Liver (tissue), 3 donors: Measurements from ENCODE around the gene PPP2R2C.

Experiments
- FOXA1 ChIP-seq: IDR thresholded peaks from 2 replicates; pipeline ENCODE4 v1.6.1; 2016; ENCODE audit warnings: antibody characterized with exemption
- GABPA ChIP-seq, 2 donors: IDR thresholded peaks in 1 of 2; conservative IDR thresholded peaks in 1 of 2; 2 replicates each; pipeline ENCODE4 v1.6.1; 2016; ENCODE audit warnings: antibody characterized with exemption in 2 of 2, mild to moderate bottlenecking in 1 of 2, moderate library complexity in 1 of 2
- HNF4A ChIP-seq, 2 donors: conservative IDR thresholded peaks; 2 replicates each; pipeline ENCODE4 v1.6.1; 2016; ENCODE audit warnings: antibody characterized with exemption in 2 of 2, mild to moderate bottlenecking in 2 of 2
- NR2F2 ChIP-seq: IDR thresholded peaks from 2 replicates; pipeline ENCODE4 v1.6.1; 2016; ENCODE audit warnings: antibody characterized with exemption
- RAD21 ChIP-seq, 2 donors: IDR thresholded peaks; 2 replicates each; pipeline ENCODE4 v1.6.1; 2016; ENCODE audit warnings: antibody characterized with exemption in 2 of 2, mild to moderate bottlenecking in 2 of 2
- SP1 ChIP-seq: IDR thresholded peaks from 2 replicates; pipeline ENCODE4 v1.6.1; 2018; ENCODE audit warnings: antibody characterized with exemption, mild to moderate bottlenecking
- TAF1 ChIP-seq: conservative IDR thresholded peaks from 2 replicates; pipeline ENCODE4 v1.6.1; 2016; ENCODE audit warnings: antibody characterized with exemption, mild to moderate bottlenecking
- TF ChIP-seq, protein P1 (sequence below): fragments of 150-350 bp; IDR thresholded peaks from 2 replicates; pipeline ENCODE4 v1.5.1; 2017; ENCODE audit warnings: improper control_type of control experiment, low read depth, low read length; ENCODE audit not compliant: missing input control
- TF ChIP-seq, protein P2 (sequence below): IDR thresholded peaks from 2 replicates; pipeline ENCODE4 v1.6.1; 2016; ENCODE audit warnings: antibody characterized with exemption, mild to moderate bottlenecking
- TF ChIP-seq, protein P3 (sequence below): IDR thresholded peaks from 2 replicates; pipeline ENCODE4 v1.6.1; 2016; ENCODE audit warnings: antibody characterized with exemption
- TF ChIP-seq, protein P4 (sequence below): IDR thresholded peaks from 2 replicates; pipeline ENCODE4 v1.6.1; 2016; ENCODE audit warnings: antibody characterized with exemption
- TF ChIP-seq, protein P5 (sequence below): IDR thresholded peaks from 2 replicates; pipeline ENCODE4 v1.6.1; 2016; ENCODE audit warnings: antibody characterized with exemption
- donor health status: healthy.
- donor health status: healthy.

DNA sequence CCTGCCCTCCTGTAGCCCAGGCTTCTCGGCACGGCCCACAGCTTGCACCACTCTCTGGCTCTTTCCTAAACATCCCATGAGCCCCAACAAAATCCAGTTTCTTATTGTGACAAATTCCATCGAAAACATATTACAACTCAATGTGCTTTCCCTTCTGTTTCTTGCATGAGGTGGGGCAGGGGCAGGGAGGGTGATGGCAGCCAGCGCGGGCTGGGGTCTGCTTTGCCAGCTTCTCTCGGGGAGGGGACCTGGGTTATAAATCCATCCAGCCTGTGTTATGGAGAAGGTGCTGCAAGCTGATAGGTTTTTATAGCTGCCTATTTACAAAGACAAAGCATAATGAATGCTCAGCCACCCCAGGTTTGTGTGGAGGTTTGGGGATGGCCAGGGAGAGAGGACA lies 21.1 kb downstream of the PPP2R2C start:
- TF ChIP-seq, protein P1, sequence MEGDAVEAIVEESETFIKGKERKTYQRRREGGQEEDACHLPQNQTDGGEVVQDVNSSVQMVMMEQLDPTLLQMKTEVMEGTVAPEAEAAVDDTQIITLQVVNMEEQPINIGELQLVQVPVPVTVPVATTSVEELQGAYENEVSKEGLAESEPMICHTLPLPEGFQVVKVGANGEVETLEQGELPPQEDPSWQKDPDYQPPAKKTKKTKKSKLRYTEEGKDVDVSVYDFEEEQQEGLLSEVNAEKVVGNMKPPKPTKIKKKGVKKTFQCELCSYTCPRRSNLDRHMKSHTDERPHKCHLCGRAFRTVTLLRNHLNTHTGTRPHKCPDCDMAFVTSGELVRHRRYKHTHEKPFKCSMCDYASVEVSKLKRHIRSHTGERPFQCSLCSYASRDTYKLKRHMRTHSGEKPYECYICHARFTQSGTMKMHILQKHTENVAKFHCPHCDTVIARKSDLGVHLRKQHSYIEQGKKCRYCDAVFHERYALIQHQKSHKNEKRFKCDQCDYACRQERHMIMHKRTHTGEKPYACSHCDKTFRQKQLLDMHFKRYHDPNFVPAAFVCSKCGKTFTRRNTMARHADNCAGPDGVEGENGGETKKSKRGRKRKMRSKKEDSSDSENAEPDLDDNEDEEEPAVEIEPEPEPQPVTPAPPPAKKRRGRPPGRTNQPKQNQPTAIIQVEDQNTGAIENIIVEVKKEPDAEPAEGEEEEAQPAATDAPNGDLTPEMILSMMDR, result no peak
- TF ChIP-seq RAD21 (IDR thresholded peaks at IDR 0.05) (no peak), GABPA (IDR thresholded peaks at IDR 0.05 in 1 of 2, conservative IDR thresholded peaks at IDR 0.05 in 1 of 2) (no peak), SP1 (no peak), TAF1 (no peak), HNF4A (conservative IDR thresholded peaks at IDR 0.05) (no peak), NR2F2 (no peak), FOXA1 (no peak)
- TF ChIP-seq, protein P2, sequence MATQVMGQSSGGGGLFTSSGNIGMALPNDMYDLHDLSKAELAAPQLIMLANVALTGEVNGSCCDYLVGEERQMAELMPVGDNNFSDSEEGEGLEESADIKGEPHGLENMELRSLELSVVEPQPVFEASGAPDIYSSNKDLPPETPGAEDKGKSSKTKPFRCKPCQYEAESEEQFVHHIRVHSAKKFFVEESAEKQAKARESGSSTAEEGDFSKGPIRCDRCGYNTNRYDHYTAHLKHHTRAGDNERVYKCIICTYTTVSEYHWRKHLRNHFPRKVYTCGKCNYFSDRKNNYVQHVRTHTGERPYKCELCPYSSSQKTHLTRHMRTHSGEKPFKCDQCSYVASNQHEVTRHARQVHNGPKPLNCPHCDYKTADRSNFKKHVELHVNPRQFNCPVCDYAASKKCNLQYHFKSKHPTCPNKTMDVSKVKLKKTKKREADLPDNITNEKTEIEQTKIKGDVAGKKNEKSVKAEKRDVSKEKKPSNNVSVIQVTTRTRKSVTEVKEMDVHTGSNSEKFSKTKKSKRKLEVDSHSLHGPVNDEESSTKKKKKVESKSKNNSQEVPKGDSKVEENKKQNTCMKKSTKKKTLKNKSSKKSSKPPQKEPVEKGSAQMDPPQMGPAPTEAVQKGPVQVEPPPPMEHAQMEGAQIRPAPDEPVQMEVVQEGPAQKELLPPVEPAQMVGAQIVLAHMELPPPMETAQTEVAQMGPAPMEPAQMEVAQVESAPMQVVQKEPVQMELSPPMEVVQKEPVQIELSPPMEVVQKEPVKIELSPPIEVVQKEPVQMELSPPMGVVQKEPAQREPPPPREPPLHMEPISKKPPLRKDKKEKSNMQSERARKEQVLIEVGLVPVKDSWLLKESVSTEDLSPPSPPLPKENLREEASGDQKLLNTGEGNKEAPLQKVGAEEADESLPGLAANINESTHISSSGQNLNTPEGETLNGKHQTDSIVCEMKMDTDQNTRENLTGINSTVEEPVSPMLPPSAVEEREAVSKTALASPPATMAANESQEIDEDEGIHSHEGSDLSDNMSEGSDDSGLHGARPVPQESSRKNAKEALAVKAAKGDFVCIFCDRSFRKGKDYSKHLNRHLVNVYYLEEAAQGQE, result no peak
- TF ChIP-seq, protein P3, sequence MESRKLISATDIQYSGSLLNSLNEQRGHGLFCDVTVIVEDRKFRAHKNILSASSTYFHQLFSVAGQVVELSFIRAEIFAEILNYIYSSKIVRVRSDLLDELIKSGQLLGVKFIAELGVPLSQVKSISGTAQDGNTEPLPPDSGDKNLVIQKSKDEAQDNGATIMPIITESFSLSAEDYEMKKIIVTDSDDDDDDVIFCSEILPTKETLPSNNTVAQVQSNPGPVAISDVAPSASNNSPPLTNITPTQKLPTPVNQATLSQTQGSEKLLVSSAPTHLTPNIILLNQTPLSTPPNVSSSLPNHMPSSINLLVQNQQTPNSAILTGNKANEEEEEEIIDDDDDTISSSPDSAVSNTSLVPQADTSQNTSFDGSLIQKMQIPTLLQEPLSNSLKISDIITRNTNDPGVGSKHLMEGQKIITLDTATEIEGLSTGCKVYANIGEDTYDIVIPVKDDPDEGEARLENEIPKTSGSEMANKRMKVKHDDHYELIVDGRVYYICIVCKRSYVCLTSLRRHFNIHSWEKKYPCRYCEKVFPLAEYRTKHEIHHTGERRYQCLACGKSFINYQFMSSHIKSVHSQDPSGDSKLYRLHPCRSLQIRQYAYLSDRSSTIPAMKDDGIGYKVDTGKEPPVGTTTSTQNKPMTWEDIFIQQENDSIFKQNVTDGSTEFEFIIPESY, result no peak
- TF ChIP-seq, protein P4, sequence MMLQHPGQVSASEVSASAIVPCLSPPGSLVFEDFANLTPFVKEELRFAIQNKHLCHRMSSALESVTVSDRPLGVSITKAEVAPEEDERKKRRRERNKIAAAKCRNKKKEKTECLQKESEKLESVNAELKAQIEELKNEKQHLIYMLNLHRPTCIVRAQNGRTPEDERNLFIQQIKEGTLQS, result no peak
- TF ChIP-seq, protein P5, sequence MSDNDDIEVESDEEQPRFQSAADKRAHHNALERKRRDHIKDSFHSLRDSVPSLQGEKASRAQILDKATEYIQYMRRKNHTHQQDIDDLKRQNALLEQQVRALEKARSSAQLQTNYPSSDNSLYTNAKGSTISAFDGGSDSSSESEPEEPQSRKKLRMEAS, result no peak
